ENCODE measurements around the gene GABBR2. TPM values are rescaled to one million over a fixed set of nuclear protein-coding genes. Genes with fewer than 3 reads are reported as not detected.

The GABBR2 gene
- total RNA-seq, 1 donor from 2014 or later, result 6.4 TPM

DNA sequence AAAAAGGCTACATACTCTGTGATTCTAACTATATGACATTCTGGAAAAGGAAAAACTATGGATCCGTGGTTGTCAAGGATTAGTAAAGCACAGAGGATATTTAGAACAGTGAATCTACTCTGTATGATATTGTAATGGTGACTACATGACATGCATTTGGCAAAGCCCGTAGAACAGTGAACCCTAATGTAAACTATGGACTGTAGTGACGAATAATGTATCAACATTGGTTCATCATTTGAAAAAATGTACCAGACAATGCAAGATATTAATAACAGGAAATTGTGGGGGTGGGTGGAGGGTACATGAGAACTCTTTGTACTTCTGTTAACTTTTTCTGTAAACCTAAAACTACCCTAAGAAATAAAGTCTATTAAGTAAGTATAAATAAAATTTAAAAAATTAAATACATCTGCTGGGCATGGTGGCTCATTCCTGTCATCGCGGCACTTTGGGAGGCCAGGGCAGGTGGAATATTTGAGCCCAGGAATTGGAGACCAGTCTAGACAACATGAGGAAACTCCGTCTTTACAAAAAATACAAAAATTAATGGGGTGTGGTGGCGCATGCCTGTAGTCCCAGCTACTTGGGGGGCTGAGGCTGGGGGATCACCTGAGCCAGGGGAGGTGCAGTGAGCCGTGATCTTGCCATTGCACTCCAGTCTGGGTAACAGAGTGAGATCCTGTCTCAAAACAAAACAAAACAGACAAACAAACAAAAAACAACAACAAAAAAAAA is 351.6 kb downstream of the GABBR2 start:
- Mint-ChIP-seq H3K9me3 (no peaks in the 10 kb centered on the region), H3K4me1 (ENCODE audit: unreplicated experiment) (no peaks in the 10 kb centered on the region), H3K27ac (no peak overlapping the region), H3K4me3 (no peak overlapping the region), H3K36me3 (no peaks in the 10 kb centered on the region), H3K27me3 (no peaks in the 10 kb centered on the region)
- no peak for DNase-seq (ENCODE audit: extremely low spot score, unreplicated experiment)
- no peak for TF ChIP-seq CTCF (conservative IDR thresholded peaks at IDR 0.05)

DNA sequence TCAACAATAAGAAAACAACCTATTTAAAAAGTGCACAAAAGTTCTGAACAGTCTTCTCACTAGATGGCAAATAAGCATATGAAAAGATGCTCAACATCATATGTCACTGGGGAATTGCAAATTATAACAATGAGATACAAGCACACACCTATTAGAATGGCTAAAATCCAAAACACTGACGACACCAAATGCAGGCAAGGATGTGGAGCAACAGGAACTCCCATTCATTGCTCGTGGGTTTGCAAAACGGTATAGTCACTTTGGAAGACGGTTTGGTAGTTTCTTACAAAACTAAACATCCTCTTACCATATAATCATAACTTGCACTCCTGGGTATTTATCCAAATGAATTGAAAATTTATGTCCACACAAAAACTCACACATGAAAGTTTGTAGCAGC is 352.4 kb downstream of the GABBR2 start:
- Mint-ChIP-seq H3K9me3 (peaks cover 6% of the 10 kb centered on the region), H3K4me3 (no peak overlapping the region), H3K4me1 (ENCODE audit: unreplicated experiment) (no peaks in the 10 kb centered on the region)

GRCh38 chr9:98351370-98351769 is 357.4 kb downstream of the GABBR2 start:
- H3K27me3 Mint-ChIP-seq, result peaks cover 21% of the 10 kb centered on the region
- H3K9me3 Mint-ChIP-seq, result peaks cover 10% of the 10 kb centered on the region

More for the DNA sequence above, 352.4 kb downstream of the GABBR2 start:
- TF ChIP-seq CTCF (conservative IDR thresholded peaks at IDR 0.05), result no peak
- H3K36me3 Mint-ChIP-seq, result no peaks in the 10 kb centered on the region
- DNase-seq (ENCODE audit: extremely low spot score, unreplicated experiment), result no peak
- H3K27me3 Mint-ChIP-seq, result peaks cover under 1% of the 10 kb centered on the region
- no peak overlapping the region for H3K27ac Mint-ChIP-seq

GRCh38 chr9:98347642-98348041 is 361.1 kb downstream of the GABBR2 start:
- peaks cover 10% of the 10 kb centered on the region for H3K9me3 Mint-ChIP-seq
- peaks cover 34% of the 10 kb centered on the region for H3K27me3 Mint-ChIP-seq
- no peaks in the 10 kb centered on the region for H3K36me3 Mint-ChIP-seq
- no peak for DNase-seq (ENCODE audit: extremely low spot score, unreplicated experiment)
- no peak overlapping the region for H3K27ac Mint-ChIP-seq
- no peak overlapping the region for H3K4me3 Mint-ChIP-seq
- H3K4me1 Mint-ChIP-seq (ENCODE audit: unreplicated experiment), result no peaks in the 10 kb centered on the region
- TF ChIP-seq CTCF (conservative IDR thresholded peaks at IDR 0.05), result no peak

More at GRCh38 chr9:98351370-98351769, 357.4 kb downstream of the GABBR2 start:
- TF ChIP-seq CTCF (conservative IDR thresholded peaks at IDR 0.05), result no peak
- no peak overlapping the region for H3K27ac Mint-ChIP-seq
- no peaks in the 10 kb centered on the region for H3K4me1 Mint-ChIP-seq (ENCODE audit: unreplicated experiment)
- H3K36me3 Mint-ChIP-seq, result no peaks in the 10 kb centered on the region
- no peak overlapping the region for H3K4me3 Mint-ChIP-seq
- DNase-seq (ENCODE audit: extremely low spot score, unreplicated experiment), result no peak

DNA sequence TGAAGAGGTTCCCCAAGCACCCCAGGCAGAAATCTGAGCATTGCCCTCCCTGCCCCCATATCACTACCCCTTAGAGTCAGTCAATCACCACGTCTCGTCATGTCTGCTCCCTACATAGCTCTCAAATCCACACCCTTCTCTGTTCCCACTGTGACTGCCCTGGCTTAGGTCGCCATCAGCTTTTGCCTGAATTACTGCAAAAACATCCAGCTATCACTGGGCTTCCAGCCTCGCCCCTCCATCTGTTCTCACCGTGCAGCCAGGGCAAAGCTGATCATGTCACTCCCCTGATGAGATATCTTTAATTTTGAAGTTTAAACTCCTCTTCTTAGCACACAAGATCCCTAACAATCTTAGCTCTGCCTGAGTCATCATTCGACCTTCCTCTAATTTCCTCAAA is 363.7 kb downstream of the GABBR2 start:
- DNase-seq (ENCODE audit: extremely low spot score, unreplicated experiment), result no peak
- Mint-ChIP-seq H3K4me1 (ENCODE audit: unreplicated experiment) (no peaks in the 10 kb centered on the region), H3K36me3 (no peaks in the 10 kb centered on the region), H3K9me3 (no peaks in the 10 kb centered on the region), H3K27ac (no peak overlapping the region), H3K4me3 (no peak overlapping the region), H3K27me3 (peaks cover 27% of the 10 kb centered on the region)
- TF ChIP-seq CTCF (conservative IDR thresholded peaks at IDR 0.05), result no peak

Measured in type B pancreatic cell (in vitro differentiated cells).